ENCODE data around the gene SLC22A23. TPM values are rescaled to one million over a fixed set of nuclear protein-coding genes. Genes with fewer than 3 reads are reported as not detected.

SLC22A23 gene
- polyA plus RNA-seq, 1 donor (not counting 4 experiments of a cell fraction or from before 2014, with no cell fraction given), result 4.3 TPM

DNA sequence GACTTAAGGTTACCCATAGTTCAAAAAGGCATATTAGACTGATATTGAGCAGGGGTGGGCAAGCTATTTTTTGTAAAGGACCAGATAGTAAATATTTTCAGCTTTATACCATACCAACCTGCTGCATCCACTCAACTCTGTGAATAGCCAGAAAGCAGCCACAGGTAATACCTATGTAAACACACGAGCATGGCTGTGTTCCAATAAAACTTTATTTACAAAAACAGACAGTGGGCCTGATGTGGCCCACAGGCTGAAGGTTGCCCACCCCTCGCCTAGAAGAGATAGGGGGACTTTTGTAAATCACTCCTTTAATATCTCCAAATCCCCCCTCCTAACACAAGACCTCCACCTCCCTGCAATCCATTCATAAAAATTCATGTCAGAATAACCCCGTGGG lies 133.7 kb downstream of the SLC22A23 start:
- no peaks in the 10 kb centered on the region for H3K9me3 ChIP-seq (ENCODE audit: control insufficient read depth, low read depth, low read length)
- no peak for TF ChIP-seq EZH2 (IDR thresholded peaks at IDR 0.05; ENCODE audit: low read length)
- TF ChIP-seq, protein P1, sequence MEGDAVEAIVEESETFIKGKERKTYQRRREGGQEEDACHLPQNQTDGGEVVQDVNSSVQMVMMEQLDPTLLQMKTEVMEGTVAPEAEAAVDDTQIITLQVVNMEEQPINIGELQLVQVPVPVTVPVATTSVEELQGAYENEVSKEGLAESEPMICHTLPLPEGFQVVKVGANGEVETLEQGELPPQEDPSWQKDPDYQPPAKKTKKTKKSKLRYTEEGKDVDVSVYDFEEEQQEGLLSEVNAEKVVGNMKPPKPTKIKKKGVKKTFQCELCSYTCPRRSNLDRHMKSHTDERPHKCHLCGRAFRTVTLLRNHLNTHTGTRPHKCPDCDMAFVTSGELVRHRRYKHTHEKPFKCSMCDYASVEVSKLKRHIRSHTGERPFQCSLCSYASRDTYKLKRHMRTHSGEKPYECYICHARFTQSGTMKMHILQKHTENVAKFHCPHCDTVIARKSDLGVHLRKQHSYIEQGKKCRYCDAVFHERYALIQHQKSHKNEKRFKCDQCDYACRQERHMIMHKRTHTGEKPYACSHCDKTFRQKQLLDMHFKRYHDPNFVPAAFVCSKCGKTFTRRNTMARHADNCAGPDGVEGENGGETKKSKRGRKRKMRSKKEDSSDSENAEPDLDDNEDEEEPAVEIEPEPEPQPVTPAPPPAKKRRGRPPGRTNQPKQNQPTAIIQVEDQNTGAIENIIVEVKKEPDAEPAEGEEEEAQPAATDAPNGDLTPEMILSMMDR (optimal IDR thresholded peaks at IDR 0.05 in 1 of 3, IDR thresholded peaks at IDR 0.05 in 1 of 3, conservative IDR thresholded peaks at IDR 0.05 in 1 of 3; ENCODE audit: extremely low read depth in 1 of 3, insufficient read depth in 2 of 3, low read length in 3 of 3), result no peak
- no peak overlapping the region for H3K4me3 ChIP-seq (ENCODE audit: control insufficient read depth in 2 of 3, extremely low read depth in 1 of 3, insufficient read depth in 2 of 3, low read depth in 1 of 3, low read length in 3 of 3)
- peaks cover 0 to 4% of the 10 kb centered on the region in 2 experiments for H3K36me3 ChIP-seq (ENCODE audit: control insufficient read depth in 2 of 2, extremely low read depth in 1 of 2, insufficient read depth in 2 of 2, low read length in 2 of 2)
- DNase-seq (ENCODE audit: low read depth, low spot score) (no peak), FAIRE-seq (no peak)
- dilution Hi-C loops (cut with MboI; ENCODE audit: extremely low pct_ligation_motif_present, low sequenced_read_pairs), result no loop called here
- no peak overlapping the region for H3K27ac ChIP-seq (ENCODE audit: control insufficient read depth, insufficient read depth, low read length)
- H3K9me1 ChIP-seq (ENCODE audit: control insufficient read depth, extremely low read depth, insufficient read depth, low read length), result no peaks in the 10 kb centered on the region
- H3K9ac ChIP-seq (ENCODE audit: control insufficient read depth, extremely low read depth, insufficient read depth, low read length), result no peak overlapping the region
- no peaks in the 10 kb centered on the region for H4K20me1 ChIP-seq (ENCODE audit: control insufficient read depth, extremely low read depth, insufficient read depth, low read length)
- no peak overlapping the region for H2AFZ ChIP-seq (ENCODE audit: control insufficient read depth, low read length)
- H3K4me2 ChIP-seq (ENCODE audit: control insufficient read depth, extremely low read depth, insufficient read depth, low read depth, low read length), result no peak overlapping the region
- no peaks in the 10 kb centered on the region for H3K27me3 ChIP-seq (ENCODE audit: control insufficient read depth, extremely low read depth, insufficient read depth, low read length)
- no peaks in the 10 kb centered on the region for H3K79me2 ChIP-seq (ENCODE audit: control insufficient read depth, insufficient read depth, low read length)
- peaks cover 7% of the 10 kb centered on the region for H3K4me1 ChIP-seq (ENCODE audit: control insufficient read depth, extremely low read depth, insufficient read depth, low read length)

DNA sequence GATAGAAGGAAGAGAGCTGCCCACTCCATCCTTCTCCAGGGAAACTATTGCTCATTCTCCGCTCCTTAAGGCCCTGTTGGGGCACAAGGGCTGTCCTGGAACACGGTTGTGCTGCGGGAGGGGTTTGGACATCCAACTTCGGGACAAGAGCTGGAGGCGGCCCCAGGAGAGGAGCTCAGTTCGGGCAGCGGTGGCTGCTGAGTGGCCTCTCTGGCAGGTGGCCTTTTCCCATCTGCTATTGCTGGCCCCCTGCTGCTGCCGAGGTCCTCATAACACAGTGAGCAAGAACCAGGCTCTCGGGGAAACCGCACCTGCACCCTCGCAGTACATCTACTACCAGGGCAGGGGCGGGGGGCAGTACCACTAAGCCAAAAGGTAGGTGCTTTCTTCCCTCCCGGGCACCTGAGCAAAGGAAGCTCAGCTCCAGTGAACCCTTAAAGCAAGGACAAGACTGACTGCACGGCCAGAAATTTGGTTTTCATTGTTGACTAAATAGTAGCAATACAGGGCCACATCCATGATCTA lies 134.4 kb downstream of the SLC22A23 start:
- Histone ChIP-seq H3K36me3 (ENCODE audit: control insufficient read depth in 2 of 2, extremely low read depth in 1 of 2, insufficient read depth in 2 of 2, low read length in 2 of 2) (peaks cover 0 to 4% of the 10 kb centered on the region in 2 experiments), H3K4me1 (ENCODE audit: control insufficient read depth, extremely low read depth, insufficient read depth, low read length) (peaks cover 7% of the 10 kb centered on the region), H3K27me3 (ENCODE audit: control insufficient read depth, extremely low read depth, insufficient read depth, low read length) (no peaks in the 10 kb centered on the region), H4K20me1 (ENCODE audit: control insufficient read depth, extremely low read depth, insufficient read depth, low read length) (no peaks in the 10 kb centered on the region), H3K27ac (ENCODE audit: control insufficient read depth, insufficient read depth, low read length) (no peak overlapping the region), H3K9me3 (ENCODE audit: control insufficient read depth, low read depth, low read length) (no peaks in the 10 kb centered on the region), H2AFZ (ENCODE audit: control insufficient read depth, low read length) (no peak overlapping the region), H3K4me3 (ENCODE audit: control insufficient read depth in 2 of 3, extremely low read depth in 1 of 3, insufficient read depth in 2 of 3, low read depth in 1 of 3, low read length in 3 of 3) (no peak overlapping the region), H3K79me2 (ENCODE audit: control insufficient read depth, insufficient read depth, low read length) (no peaks in the 10 kb centered on the region), H3K9me1 (ENCODE audit: control insufficient read depth, extremely low read depth, insufficient read depth, low read length) (no peaks in the 10 kb centered on the region), H3K9ac (ENCODE audit: control insufficient read depth, extremely low read depth, insufficient read depth, low read length) (no peak overlapping the region), H3K4me2 (ENCODE audit: control insufficient read depth, extremely low read depth, insufficient read depth, low read depth, low read length) (no peak overlapping the region)
- DNase-seq (ENCODE audit: low read depth, low spot score) (no peak), FAIRE-seq (no peak)
- dilution Hi-C loops (cut with MboI; ENCODE audit: extremely low pct_ligation_motif_present, low sequenced_read_pairs), result no loop called here
- TF ChIP-seq, protein P1 (optimal IDR thresholded peaks at IDR 0.05 in 1 of 3, IDR thresholded peaks at IDR 0.05 in 1 of 3, conservative IDR thresholded peaks at IDR 0.05 in 1 of 3; ENCODE audit: extremely low read depth in 1 of 3, insufficient read depth in 2 of 3, low read length in 3 of 3), result no peak
- no peak for TF ChIP-seq EZH2 (IDR thresholded peaks at IDR 0.05; ENCODE audit: low read length)

Measured in keratinocyte (primary cell).